Astrocyte (in vitro differentiated cells and primary cell): ENCODE data around the gene MX2. TPM values are rescaled to one million over a fixed set of nuclear protein-coding genes. Genes with fewer than 3 reads are reported as not detected.
"Not testable (repeated sequence)": the region's sequence is repeated elsewhere in the genome, so short reads cannot be mapped to it uniquely, and the experiment has no call there.

Experiments used
- DNase-seq: peaks from one replicate; pipeline ENCODE4 v3.0.0-alpha.2; 2010; ENCODE audit warnings: low read depth
- FAIRE-seq: peaks from 2 replicates; lab custom pipeline; 2011; peaks lifted over from hg19 to GRCh38; lab: Jason Lieb, UNC
- H2AFZ ChIP-seq: 2 replicates; pipeline ENCODE4 v1.6.0; 2012; ENCODE audit warnings: low read depth, low read length, inconsistent platforms
- H3K27ac ChIP-seq: 2 replicates; pipeline ENCODE4 v1.5.1; 2011; ENCODE audit warnings: low read depth, low read length, inconsistent platforms
- H3K27me3 ChIP-seq: 2 replicates; pipeline ENCODE4 v1.6.0; 2011; ENCODE audit warnings: low read length, inconsistent platforms; ENCODE audit not compliant: insufficient read depth
- H3K36me3 ChIP-seq: 2 replicates; pipeline ENCODE4 v1.5.1; 2011; ENCODE audit warnings: low read length, inconsistent platforms; ENCODE audit not compliant: insufficient read depth
- H3K4me1 ChIP-seq: 2 replicates; pipeline ENCODE4 v1.5.1; 2011; ENCODE audit warnings: low read length, inconsistent platforms; ENCODE audit not compliant: insufficient read depth
- H3K4me2 ChIP-seq: 2 replicates; pipeline ENCODE4 v1.6.0; 2012; ENCODE audit warnings: low read length, inconsistent platforms
- H3K4me3 ChIP-seq: 2 replicates; pipeline ENCODE4 v1.5.1; 2011; ENCODE audit warnings: low read depth, mild to moderate bottlenecking, low read length, inconsistent platforms; ENCODE audit not compliant: insufficient read depth
- H3K79me2 ChIP-seq: 2 replicates; pipeline ENCODE4 v1.6.0; 2012; ENCODE audit warnings: mild to moderate bottlenecking, low read length, inconsistent platforms; ENCODE audit not compliant: insufficient read depth
- H3K9ac ChIP-seq: 2 replicates; pipeline ENCODE4 v1.6.0; 2012; ENCODE audit warnings: mild to moderate bottlenecking, low read length, inconsistent platforms
- H3K9me3 ChIP-seq: 2 replicates; pipeline ENCODE4 v1.5.1; 2012; ENCODE audit warnings: low read depth, mild to moderate bottlenecking, low read length, inconsistent platforms; ENCODE audit not compliant: insufficient read depth
- H4K20me1 ChIP-seq: 2 replicates; pipeline ENCODE4 v1.6.0; 2012; ENCODE audit warnings: low read length, inconsistent platforms; ENCODE audit not compliant: insufficient read depth
- H3K27ac Mint-ChIP-seq: one replicate; pipeline ENCODE4 v1.8.0; 2021; ENCODE audit warnings: mild to moderate bottlenecking, mixed read lengths; ENCODE audit not compliant: unreplicated experiment
- H3K27me3 Mint-ChIP-seq: one replicate; pipeline ENCODE4 v1.8.0; 2021; ENCODE audit warnings: low read depth, mixed read lengths; ENCODE audit not compliant: unreplicated experiment
- H3K36me3 Mint-ChIP-seq: one replicate; pipeline ENCODE4 v1.8.0; 2021; ENCODE audit warnings: low read depth, mixed read lengths; ENCODE audit not compliant: unreplicated experiment
- H3K4me1 Mint-ChIP-seq: one replicate; pipeline ENCODE4 v1.8.0; 2021; ENCODE audit warnings: low read depth, mixed read lengths; ENCODE audit not compliant: unreplicated experiment
- H3K4me3 Mint-ChIP-seq: one replicate; pipeline ENCODE4 v1.8.0; 2021; ENCODE audit warnings: mild to moderate bottlenecking, moderate library complexity, mixed read lengths; ENCODE audit not compliant: unreplicated experiment
- H3K9me3 Mint-ChIP-seq: one replicate; pipeline ENCODE4 v1.8.0; 2021; ENCODE audit warnings: mild to moderate bottlenecking, mixed read lengths; ENCODE audit not compliant: unreplicated experiment
- EZH2 ChIP-seq: IDR thresholded peaks from 2 replicates; pipeline ENCODE4 v1.6.1; 2012; ENCODE audit warnings: mild to moderate bottlenecking, low read length, inconsistent platforms; ENCODE audit not compliant: insufficient read depth
- total RNA-seq: library from RNA; stranded (reverse); gene quantifications from 2 replicates; pipeline ENCODE4 v1.2.1, GENCODE V29; 2021
- TF ChIP-seq, protein P1 (sequence below): IDR thresholded peaks from 2 replicates; pipeline ENCODE4 v1.5.1; 2011; ENCODE audit warnings: low read depth, mild to moderate bottlenecking, inconsistent platforms, low read length, moderate library complexity; ENCODE audit not compliant: insufficient read depth

Gene MX2
- total RNA-seq, 1 donor from 2014 or later, result 8.6 TPM

GRCh38 chr21:41358193-41359166, 3.3 kb upstream of the MX2 start:
- H3K4me2 ChIP-seq, result no peak overlapping the region
- H3K36me3 ChIP-seq, result no peaks in the 10 kb centered on the region
- TF ChIP-seq, protein P1, sequence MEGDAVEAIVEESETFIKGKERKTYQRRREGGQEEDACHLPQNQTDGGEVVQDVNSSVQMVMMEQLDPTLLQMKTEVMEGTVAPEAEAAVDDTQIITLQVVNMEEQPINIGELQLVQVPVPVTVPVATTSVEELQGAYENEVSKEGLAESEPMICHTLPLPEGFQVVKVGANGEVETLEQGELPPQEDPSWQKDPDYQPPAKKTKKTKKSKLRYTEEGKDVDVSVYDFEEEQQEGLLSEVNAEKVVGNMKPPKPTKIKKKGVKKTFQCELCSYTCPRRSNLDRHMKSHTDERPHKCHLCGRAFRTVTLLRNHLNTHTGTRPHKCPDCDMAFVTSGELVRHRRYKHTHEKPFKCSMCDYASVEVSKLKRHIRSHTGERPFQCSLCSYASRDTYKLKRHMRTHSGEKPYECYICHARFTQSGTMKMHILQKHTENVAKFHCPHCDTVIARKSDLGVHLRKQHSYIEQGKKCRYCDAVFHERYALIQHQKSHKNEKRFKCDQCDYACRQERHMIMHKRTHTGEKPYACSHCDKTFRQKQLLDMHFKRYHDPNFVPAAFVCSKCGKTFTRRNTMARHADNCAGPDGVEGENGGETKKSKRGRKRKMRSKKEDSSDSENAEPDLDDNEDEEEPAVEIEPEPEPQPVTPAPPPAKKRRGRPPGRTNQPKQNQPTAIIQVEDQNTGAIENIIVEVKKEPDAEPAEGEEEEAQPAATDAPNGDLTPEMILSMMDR, result no peak
- TF ChIP-seq EZH2, result no peak
- H3K79me2 ChIP-seq, result no peaks in the 10 kb centered on the region
- no peak overlapping the region for H2AFZ ChIP-seq
- Mint-ChIP-seq H3K36me3 (no peaks in the 10 kb centered on the region), H3K4me1 (peaks cover 6% of the 10 kb centered on the region), H3K27me3 (peaks cover 12% of the 10 kb centered on the region), H3K4me3 (no peak overlapping the region), H3K27ac (no peak overlapping the region), H3K9me3 (peaks cover 13% of the 10 kb centered on the region)
- H3K9ac ChIP-seq, result no peak overlapping the region
- H3K4me3 ChIP-seq, result no peak overlapping the region
- H3K27me3 ChIP-seq, result no peaks in the 10 kb centered on the region
- no peaks in the 10 kb centered on the region for H3K9me3 ChIP-seq
- no peaks in the 10 kb centered on the region for H4K20me1 ChIP-seq
- no peak for DNase-seq
- H3K27ac ChIP-seq, result no peak overlapping the region
- no peak for FAIRE-seq
- peaks cover 4% of the 10 kb centered on the region for H3K4me1 ChIP-seq

- no peaks in the 10 kb centered on the region for H3K79me2 ChIP-seq
- H4K20me1 ChIP-seq, result no peaks in the 10 kb centered on the region
- peaks cover 4% of the 10 kb centered on the region for H3K4me1 ChIP-seq
- TF ChIP-seq, protein P1, result no peak
- no peak for TF ChIP-seq EZH2
- H3K4me3 ChIP-seq, result no peak overlapping the region
- H3K36me3 Mint-ChIP-seq, result no peaks in the 10 kb centered on the region
- no peak for DNase-seq
- no peak overlapping the region for H3K4me2 ChIP-seq
- H2AFZ ChIP-seq, result no peak overlapping the region
- H3K27me3 ChIP-seq, result no peaks in the 10 kb centered on the region
- H3K27me3 Mint-ChIP-seq, result peaks cover 10% of the 10 kb centered on the region
- FAIRE-seq, result no peak
- H3K4me3 Mint-ChIP-seq, result no peak overlapping the region
- H3K9me3 Mint-ChIP-seq, result peaks cover 13% of the 10 kb centered on the region
- no peak overlapping the region for H3K27ac ChIP-seq
- peaks cover 6% of the 10 kb centered on the region for H3K4me1 Mint-ChIP-seq
- H3K9ac ChIP-seq, result no peak overlapping the region
- no peaks in the 10 kb centered on the region for H3K9me3 ChIP-seq
- no peak overlapping the region for H3K27ac Mint-ChIP-seq
- H3K36me3 ChIP-seq, result no peaks in the 10 kb centered on the region
Measured at GRCh38 chr21:41359286-41359685, 2.5 kb upstream of the MX2 start.

DNA sequence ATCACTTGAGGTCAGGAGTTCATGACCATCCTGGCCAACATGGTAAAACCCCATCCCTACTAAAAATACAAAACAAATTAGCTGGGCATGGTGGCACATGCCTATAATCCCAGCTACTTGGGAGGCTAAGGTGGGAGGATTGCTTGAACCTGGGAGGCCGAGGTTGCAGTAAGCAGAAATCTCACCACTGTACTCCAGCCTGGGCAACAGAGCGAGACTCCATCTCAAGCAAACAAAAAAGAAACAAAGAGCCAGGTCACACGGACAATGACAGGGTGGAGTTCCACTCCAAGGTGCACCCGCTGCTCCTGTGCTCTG, 2.1 kb upstream of the MX2 start:
- not testable (repeated sequence) for H2AFZ ChIP-seq, H3K27ac ChIP-seq, H3K36me3 ChIP-seq, H3K36me3 Mint-ChIP-seq, H3K4me2 ChIP-seq, FAIRE-seq, H3K27me3 Mint-ChIP-seq, H3K9ac ChIP-seq, H3K4me3 ChIP-seq, H3K4me3 Mint-ChIP-seq, H3K4me1 Mint-ChIP-seq, DNase-seq, H3K27me3 ChIP-seq, H3K9me3 ChIP-seq, H3K27ac Mint-ChIP-seq, H3K4me1 ChIP-seq, H3K79me2 ChIP-seq, H4K20me1 ChIP-seq
- H3K9me3 Mint-ChIP-seq, result peaks cover 15% of the 10 kb centered on the region
